Measurements from ENCODE around the gene SCAF1. TPM values are rescaled to one million over a fixed set of nuclear protein-coding genes. Genes with fewer than 3 reads are reported as not detected.
A peak's percentile ranks its signal among the peaks of the same experiment; 100 is the strongest.

Gene SCAF1
- polyA plus RNA-seq, 3 donors, result 0.39 to 7.5 (median 0.68) TPM

DNA sequence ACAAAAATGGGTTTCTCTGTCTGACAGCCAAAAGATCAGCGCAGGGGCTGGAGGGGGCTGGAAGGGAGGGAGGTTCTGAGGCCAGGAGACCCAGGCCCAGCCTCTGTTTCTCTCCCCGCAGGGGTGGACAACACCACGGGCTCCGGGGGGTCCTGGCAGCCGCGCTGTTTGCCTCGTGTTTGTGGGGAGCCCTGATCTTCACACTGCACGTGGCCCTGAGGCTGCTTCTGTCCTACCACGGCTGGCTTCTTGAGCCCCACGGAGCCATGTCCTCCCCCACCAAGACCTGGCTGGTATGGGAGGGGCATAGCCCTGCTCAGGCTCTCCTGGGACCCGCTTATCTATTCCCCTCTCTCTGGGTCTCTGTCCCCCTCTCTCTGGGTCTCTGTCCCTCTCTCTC lies 58.6 kb downstream of the SCAF1 start:
- WGBS (ENCODE audit: insufficient coverage), result 79% methylated on average over 11 of the region's 11 CpGs
- Histone ChIP-seq H3K27ac (ENCODE audit: low read depth in 1 of 2, low read length in 2 of 2) (no peak overlapping the region), H3K4me2 (replicated peaks; ENCODE audit: extremely low read depth, low read length, poor library complexity, severe bottlenecking) (no peak overlapping the region), H2AFZ (ENCODE audit: insufficient read depth, low read depth, low read length, poor library complexity, severe bottlenecking) (no peak overlapping the region), H3K9ac (ENCODE audit: insufficient read depth, low read length, poor library complexity, severe bottlenecking) (no peak overlapping the region), H3K4me1 (ENCODE audit: control insufficient read depth in 1 of 2, insufficient read depth in 2 of 2, low read length in 2 of 2) (no peaks in the 10 kb centered on the region), H3K27me3 (ENCODE audit: control insufficient read depth in 2 of 2, insufficient read depth in 2 of 2, low read length in 2 of 2) (peaks cover 0 to 4% of the 10 kb centered on the region in 2 donors), H4K20me1 (ENCODE audit: insufficient read depth, low read length) (no peaks in the 10 kb centered on the region), H3K79me2 (ENCODE audit: insufficient read depth, low read length) (no peaks in the 10 kb centered on the region), H3K9me3 (replicated peaks in 1 of 2; ENCODE audit: control insufficient read depth in 1 of 2, insufficient read depth in 1 of 2, low read length in 2 of 2) (no peaks in the 10 kb centered on the region), H3K36me3 (replicated peaks in 1 of 2; ENCODE audit: control insufficient read depth in 1 of 2, insufficient read depth in 2 of 2, low read length in 2 of 2) (no peaks in the 10 kb centered on the region), H3K4me3 (replicated peaks in 1 of 3; ENCODE audit: low read depth in 2 of 3, low read length in 3 of 3) (no peak overlapping the region)
- Mint-ChIP-seq H3K4me3 (peak overlapping the region in 1 of 2 donors; percentile 35), H3K27ac (no peak overlapping the region), H3K27me3 (ENCODE audit: low read depth in 3 of 3) (peaks cover 9 to 28% (median 9%) of the 10 kb centered on the region in 3 donors), H3K9me3 (peaks cover 0 to 2% (median 0%) of the 10 kb centered on the region in 7 donors), H3K36me3 (no peaks in the 10 kb centered on the region), H3K4me1 (peaks cover 2% of the 10 kb centered on the region)
- intact Hi-C loops (cut with micrococcal nuclease), result no loop called here
- no peak for TF ChIP-seq CTCF (IDR thresholded peaks at IDR 0.05)
- no peak for DNase-seq

GRCh38 chr19:49701271-49701786 lies 59.3 kb downstream of the SCAF1 start:
- Mint-ChIP-seq H3K36me3 (no peaks in the 10 kb centered on the region), H3K27ac (no peak overlapping the region), H3K27me3 (ENCODE audit: low read depth in 3 of 3) (peaks cover 9 to 28% (median 9%) of the 10 kb centered on the region in 3 donors), H3K4me3 (no peak overlapping the region), H3K4me1 (peaks cover 2% of the 10 kb centered on the region), H3K9me3 (peaks cover 0 to 2% (median 0%) of the 10 kb centered on the region in 7 donors)
- Histone ChIP-seq H3K4me2 (replicated peaks; ENCODE audit: extremely low read depth, low read length, poor library complexity, severe bottlenecking) (no peak overlapping the region), H4K20me1 (ENCODE audit: insufficient read depth, low read length) (no peaks in the 10 kb centered on the region), H3K27me3 (ENCODE audit: control insufficient read depth in 2 of 2, insufficient read depth in 2 of 2, low read length in 2 of 2) (peaks cover 0 to 4% of the 10 kb centered on the region in 2 donors), H3K4me3 (replicated peaks in 1 of 3; ENCODE audit: low read depth in 2 of 3, low read length in 3 of 3) (no peak overlapping the region), H2AFZ (ENCODE audit: insufficient read depth, low read depth, low read length, poor library complexity, severe bottlenecking) (no peak overlapping the region), H3K4me1 (ENCODE audit: control insufficient read depth in 1 of 2, insufficient read depth in 2 of 2, low read length in 2 of 2) (no peaks in the 10 kb centered on the region), H3K9ac (ENCODE audit: insufficient read depth, low read length, poor library complexity, severe bottlenecking) (no peak overlapping the region), H3K9me3 (replicated peaks in 1 of 2; ENCODE audit: control insufficient read depth in 1 of 2, insufficient read depth in 1 of 2, low read length in 2 of 2) (no peaks in the 10 kb centered on the region), H3K27ac (ENCODE audit: low read depth in 1 of 2, low read length in 2 of 2) (no peak overlapping the region), H3K36me3 (replicated peaks in 1 of 2; ENCODE audit: control insufficient read depth in 1 of 2, insufficient read depth in 2 of 2, low read length in 2 of 2) (no peaks in the 10 kb centered on the region), H3K79me2 (ENCODE audit: insufficient read depth, low read length) (no peaks in the 10 kb centered on the region)
- DNase-seq, result no peak
- intact Hi-C loops (cut with micrococcal nuclease), result no loop called here
- TF ChIP-seq CTCF (IDR thresholded peaks at IDR 0.05), result no peak
- WGBS (ENCODE audit: insufficient coverage), result 43% methylated on average over 34 of the region's 40 CpGs

Measured in CD14-positive monocyte (primary cell).